K562 (cell line): ENCODE measurements around the gene SLC25A1. TPM values are rescaled to one million over a fixed set of nuclear protein-coding genes. Genes with fewer than 3 reads are reported as not detected.
A peak's percentile ranks its signal among the peaks of the same experiment; 100 is the strongest.

Experiments
- ATF1 ChIP-seq, 2 experiments: fragments of 450-650 bp in 1 of 2; IDR thresholded peaks; 2 replicates each; pipeline ENCODE4 v1.6.1; 2016; ENCODE audit warnings: missing compliant biosample characterization in 1 of 2, missing genetic modification characterization in 1 of 2
- BCLAF1 ChIP-seq, 2 experiments: fragments of 450-650 bp in 1 of 2; IDR thresholded peaks; 2 replicates each; pipeline ENCODE4 v1.6.1; 2011 to 2017; ENCODE audit warnings: low read depth in 2 of 2, antibody characterized with exemption in 1 of 2, borderline replicate concordance in 1 of 2, low read length in 1 of 2, mild to moderate bottlenecking in 1 of 2, mixed read lengths in 1 of 2; ENCODE audit not compliant: control insufficient read depth in 1 of 2
- BHLHE40 ChIP-seq: IDR thresholded peaks from 2 replicates; pipeline ENCODE4 v1.6.1; 2011; ENCODE audit warnings: low read length, improper control_type of control experiment
- ETS2 ChIP-seq: IDR thresholded peaks from 2 replicates; pipeline ENCODE4 v1.6.1; 2016; ENCODE audit warnings: borderline replicate concordance, missing genetic modification characterization, mild to moderate bottlenecking, moderate library complexity, missing compliant biosample characterization; ENCODE audit not compliant: poor library complexity, severe bottlenecking
- KDM4B ChIP-seq, 2 experiments: fragments of 450-650 bp in 1 of 2; sonication (generic) in 1 of 2; IDR thresholded peaks; 2 replicates each; pipeline ENCODE4 v1.6.1; 2016 to 2017; ENCODE audit warnings: borderline replicate concordance in 2 of 2, antibody characterized with exemption in 1 of 2, low read depth in 1 of 2, mild to moderate bottlenecking in 1 of 2
- MBD2 ChIP-seq: sonication (generic); IDR thresholded peaks from 2 replicates; pipeline ENCODE4 v1.6.1; 2016; ENCODE audit warnings: low read depth, borderline replicate concordance
- NCOA6 ChIP-seq: fragments of 450-650 bp; IDR thresholded peaks from 2 replicates; pipeline ENCODE4 v1.6.1; 2017; ENCODE audit warnings: mild to moderate bottlenecking
- NR2C1 ChIP-seq, 2 experiments: fragments of 450-650 bp; IDR thresholded peaks; 2 replicates each; pipeline ENCODE4 v1.6.1; 2017; ENCODE audit warnings: mild to moderate bottlenecking in 2 of 2, antibody characterized with exemption in 1 of 2, inconsistent platforms in 1 of 2, missing compliant biosample characterization in 1 of 2, missing genetic modification characterization in 1 of 2
- RB1 ChIP-seq: fragments of 450-650 bp; IDR thresholded peaks from 2 replicates; pipeline ENCODE4 v1.6.1; 2017; ENCODE audit warnings: low read depth, mild to moderate bottlenecking
- SMARCC2 ChIP-seq: fragments of 450-650 bp; IDR thresholded peaks from 2 replicates; pipeline ENCODE4 v1.6.1; 2017; ENCODE audit warnings: antibody characterized with exemption, moderate library complexity, mild to moderate bottlenecking, low read depth
- SMC3 ChIP-seq: conservative IDR thresholded peaks from 2 replicates; pipeline ENCODE4 v1.6.1; 2011; ENCODE audit warnings: low read depth, low read length, improper control_type of control experiment; ENCODE audit not compliant: insufficient read depth
- SRSF7 ChIP-seq: fragments of 200-400 bp; formaldehyde crosslinking; optimal IDR thresholded peaks from 2 replicates; pipeline ENCODE3; 2017; ENCODE audit warnings: mild to moderate bottlenecking, low read depth, low read length
- ZKSCAN1 ChIP-seq: fragments of 150-350 bp; IDR thresholded peaks from 2 replicates; pipeline ENCODE4 v1.6.1; 2016; ENCODE audit warnings: low read depth, low read length
- ZNF175 ChIP-seq: fragments of 200-800 bp; sonication (Bioruptor generic); IDR thresholded peaks from 2 replicates; pipeline ENCODE4 v1.6.1; 2016; ENCODE audit warnings: low read depth, mild to moderate bottlenecking, missing genetic modification characterization, missing compliant biosample characterization
- ZNF449 ChIP-seq: fragments of 250-450 bp; sonication (Bioruptor Pico); IDR thresholded peaks from 2 replicates; pipeline ENCODE4 v1.8.0; 2022; ENCODE audit warnings: moderate library complexity, mild to moderate bottlenecking, inconsistent platforms
- polyA plus RNA-seq, 8 experiments: library from polyadenylated mRNA; depleted of rRNA in 4 of 8; stranded (reverse) in 5 of 8; unstranded in 3 of 8; fragments of >200 nt; fragmentation: Nextera tagmentation in 2 of 8; fragmentation: Illumina TruSeq in 1 of 8; extraction: Ambion mirVana in 2 of 8; extraction: Trizol in 1 of 8; gene quantifications; 2 replicates each; pipeline versions ENCODE4 v1.2.1 to v1.2.3, GENCODE V29; 2011 to 2014; ENCODE audit warnings: inconsistent platforms in 1 of 8, missing spikeins in 1 of 8
- total RNA-seq, 7 experiments: library from RNA; depleted of rRNA in 6 of 7; stranded (reverse); fragments of >200 nt in 6 of 7; fragmentation: Illumina TruSeq in 2 of 7; extraction: Trizol in 2 of 7; gene quantifications; 2 replicates each; pipeline versions ENCODE4 v1.2.1 to v1.2.3, GENCODE V29; 2011 to 2021; ENCODE audit warnings: low replicate concordance in 1 of 7
- TF ChIP-seq, protein P1 (sequence below), 2 experiments: IDR thresholded peaks in 1 of 2; conservative IDR thresholded peaks in 1 of 2; 2 replicates each; pipeline ENCODE4 v1.6.1; 2016; ENCODE audit warnings: low read depth in 2 of 2, mild to moderate bottlenecking in 1 of 2, missing compliant biosample characterization in 1 of 2, missing genetic modification characterization in 1 of 2, moderate library complexity in 1 of 2
- TF ChIP-seq, protein P2 (sequence below): fragments of 450-650 bp; formaldehyde crosslinking; IDR thresholded peaks from 2 replicates; pipeline ENCODE4 v1.4.0; 2020; ENCODE audit warnings: mild to moderate bottlenecking, moderate library complexity

The SLC25A1 gene
- total and polyA plus RNA-seq, 9 of the 15 experiments (the other 6 are each of a cell fraction or from before 2014, with no cell fraction given): 11.0 to 408 (median 110) TPM

DNA sequence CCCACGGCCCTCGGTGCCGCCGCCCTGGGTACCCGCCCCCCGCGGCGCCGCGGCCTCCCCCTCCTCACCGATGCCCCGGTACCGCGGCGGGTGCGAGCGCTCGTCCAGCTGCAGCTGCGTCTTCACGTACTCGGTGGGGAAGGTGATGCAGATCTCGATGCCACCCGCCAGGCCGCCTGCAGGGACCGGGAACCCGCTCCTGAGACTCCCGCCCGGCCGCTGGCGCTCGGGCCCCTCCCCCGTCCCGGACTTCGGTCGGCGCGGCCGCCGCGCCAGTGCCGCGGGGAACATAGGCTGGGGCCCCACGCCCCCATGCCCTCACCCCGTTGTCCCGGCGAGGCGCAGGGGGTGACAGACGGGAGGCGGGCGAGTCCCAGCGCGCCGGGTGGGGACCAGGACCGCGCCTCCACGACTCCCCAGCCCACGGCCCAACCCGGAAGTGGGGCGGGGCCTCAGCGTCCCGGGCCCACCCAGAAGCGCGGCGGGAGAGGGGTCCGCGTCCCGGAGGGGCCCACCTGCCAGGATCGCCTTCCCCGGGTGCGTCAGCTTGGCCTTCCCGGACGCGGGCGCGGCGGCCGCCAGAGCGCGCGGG is 375 bp downstream of the SLC25A1 start (continued):
- TF ChIP-seq BCLAF1 (IDR thresholded peaks at IDR 0.05; ENCODE audit: borderline replicate concordance in 1 of 2, control insufficient read depth in 1 of 2, low read depth in 2 of 2, low read length in 1 of 2): no peak
- TF ChIP-seq, protein P1, sequence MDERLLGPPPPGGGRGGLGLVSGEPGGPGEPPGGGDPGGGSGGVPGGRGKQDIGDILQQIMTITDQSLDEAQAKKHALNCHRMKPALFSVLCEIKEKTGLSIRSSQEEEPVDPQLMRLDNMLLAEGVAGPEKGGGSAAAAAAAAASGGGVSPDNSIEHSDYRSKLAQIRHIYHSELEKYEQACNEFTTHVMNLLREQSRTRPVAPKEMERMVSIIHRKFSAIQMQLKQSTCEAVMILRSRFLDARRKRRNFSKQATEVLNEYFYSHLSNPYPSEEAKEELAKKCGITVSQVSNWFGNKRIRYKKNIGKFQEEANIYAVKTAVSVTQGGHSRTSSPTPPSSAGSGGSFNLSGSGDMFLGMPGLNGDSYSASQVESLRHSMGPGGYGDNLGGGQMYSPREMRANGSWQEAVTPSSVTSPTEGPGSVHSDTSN (CRISPR knock-in tag; IDR thresholded peaks at IDR 0.05; ENCODE audit: low read depth): no peak
- TF ChIP-seq, protein P1 (tag; conservative IDR thresholded peaks at IDR 0.05; ENCODE audit: low read depth): no peak
- TF ChIP-seq SMARCC2: no peak
- no peak for TF ChIP-seq KDM4B (IDR thresholded peaks at IDR 0.05; ENCODE audit: borderline replicate concordance in 2 of 2, low read depth in 1 of 2)
- no peak for TF ChIP-seq ATF1 (CRISPR knock-in tag; IDR thresholded peaks at IDR 0.05)
- TF ChIP-seq ATF1 (tag; IDR thresholded peaks at IDR 0.05): peak; percentile 55
- TF ChIP-seq ZNF449 (CRISPR knock-in tag): no peak
- TF ChIP-seq SRSF7: no peak
- no peak for TF ChIP-seq ZNF175
- TF ChIP-seq RB1: no peak
- TF ChIP-seq NR2C1 (IDR thresholded peaks at IDR 0.05): no peak
- no peak for TF ChIP-seq NR2C1 (tag; IDR thresholded peaks at IDR 0.05)
- TF ChIP-seq SMC3: no peak
- 0 out of 2 replicates have a peak, but pooled peaks have one; percentile 9 for TF ChIP-seq ZKSCAN1
- no peak for TF ChIP-seq MBD2
- peak; percentile 87 for TF ChIP-seq ETS2 (tag)
- TF ChIP-seq, protein P2, sequence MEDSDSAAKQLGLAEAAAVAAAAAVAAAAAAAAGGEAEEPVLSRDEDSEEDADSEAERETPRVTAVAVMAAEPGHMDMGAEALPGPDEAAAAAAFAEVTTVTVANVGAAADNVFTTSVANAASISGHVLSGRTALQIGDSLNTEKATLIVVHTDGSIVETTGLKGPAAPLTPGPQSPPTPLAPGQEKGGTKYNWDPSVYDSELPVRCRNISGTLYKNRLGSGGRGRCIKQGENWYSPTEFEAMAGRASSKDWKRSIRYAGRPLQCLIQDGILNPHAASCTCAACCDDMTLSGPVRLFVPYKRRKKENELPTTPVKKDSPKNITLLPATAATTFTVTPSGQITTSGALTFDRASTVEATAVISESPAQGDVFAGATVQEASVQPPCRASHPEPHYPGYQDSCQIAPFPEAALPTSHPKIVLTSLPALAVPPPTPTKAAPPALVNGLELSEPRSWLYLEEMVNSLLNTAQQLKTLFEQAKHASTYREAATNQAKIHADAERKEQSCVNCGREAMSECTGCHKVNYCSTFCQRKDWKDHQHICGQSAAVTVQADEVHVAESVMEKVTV (CRISPR knock-in tag): no peak
- TF ChIP-seq BHLHE40: peak; percentile 34; the same call in 1 of the 2 replicates
- TF ChIP-seq NCOA6: no peak
